Measurements from ENCODE around the gene HEXD. TPM values are rescaled to one million over a fixed set of nuclear protein-coding genes. Genes with fewer than 3 reads are reported as not detected.

HEXD gene
- total RNA-seq, 4 donors from 2014 or later, result 47.0 to 160 (median 105) TPM

DNA sequence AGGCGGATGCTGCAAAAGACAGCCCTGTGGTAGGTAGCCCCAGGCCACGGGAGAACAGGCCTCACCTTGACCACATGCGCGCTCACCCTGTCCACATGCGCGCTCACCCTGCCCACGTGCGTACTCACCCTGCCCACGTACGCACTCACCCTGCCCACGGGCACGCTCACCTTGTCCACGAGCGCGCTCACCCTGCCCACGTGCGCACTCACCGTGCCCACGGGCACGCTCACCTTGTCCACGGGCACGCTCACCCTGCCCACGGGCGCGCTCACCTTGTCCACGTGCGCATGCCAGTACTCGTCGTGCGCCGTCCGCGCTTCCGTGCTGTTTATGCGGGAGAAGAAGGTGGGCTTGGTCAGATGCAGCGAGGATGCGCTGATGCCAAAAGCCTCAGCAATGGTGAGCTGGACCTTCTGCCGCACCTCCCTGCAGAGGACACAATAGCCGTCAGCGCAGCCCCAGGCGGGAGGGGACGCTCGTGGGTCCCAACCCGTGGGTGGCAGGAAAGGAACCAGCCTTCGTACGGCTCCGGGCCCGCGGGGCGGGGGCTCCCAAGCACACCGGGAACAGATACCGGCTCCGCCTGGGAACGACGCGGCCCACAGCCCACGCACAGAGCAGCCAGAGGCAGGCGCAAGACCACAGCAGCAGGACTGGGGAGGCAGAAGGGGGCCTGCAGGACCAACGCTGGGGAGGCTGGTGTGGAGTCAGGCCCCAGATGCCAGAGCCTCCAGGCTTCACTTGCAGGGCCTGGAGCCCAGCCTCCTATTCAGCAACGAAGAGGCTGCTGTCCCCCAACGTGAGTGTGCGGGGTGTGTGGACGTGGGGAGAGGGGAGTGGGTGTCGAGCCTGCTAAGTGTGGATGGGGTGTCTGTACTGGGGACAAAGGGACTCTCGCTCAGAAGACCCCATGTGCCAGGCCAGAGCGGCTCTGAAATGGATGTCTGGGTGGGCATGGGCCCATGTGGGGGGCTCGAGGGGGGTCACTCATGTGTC lies 14.2 kb upstream of the HEXD start:
- TF ChIP-seq CTCF (IDR thresholded peaks at IDR 0.05; ENCODE audit: low read depth), result no peak

- TF ChIP-seq CTCF (IDR thresholded peaks at IDR 0.05; ENCODE audit: low read depth), result no peak
These were observed 13.1 kb upstream of the HEXD start for GRCh38 chr17:82405051-82405450.

- no peak for TF ChIP-seq CTCF (IDR thresholded peaks at IDR 0.05; ENCODE audit: low read depth)
These were observed 11.9 kb upstream of the HEXD start for GRCh38 chr17:82406131-82406671.

- no peak for TF ChIP-seq CTCF (IDR thresholded peaks at IDR 0.05; ENCODE audit: low read depth)
These were observed 10.9 kb upstream of the HEXD start for GRCh38 chr17:82407255-82407654.

GRCh38 chr17:82408288-82408937 lies 9.7 kb upstream of the HEXD start:
- TF ChIP-seq CTCF (IDR thresholded peaks at IDR 0.05; ENCODE audit: low read depth), result no peak

- no peak for TF ChIP-seq CTCF (IDR thresholded peaks at IDR 0.05; ENCODE audit: low read depth)
These were observed 9.2 kb upstream of the HEXD start for GRCh38 chr17:82408938-82409318.

All from subcutaneous adipose tissue (tissue), 4 donors.